Stomach smooth muscle (tissue), 2 donors: Measurements from ENCODE around the gene SLC6A2.

Experiments
- H3K27ac ChIP-seq: one replicate; pipeline ENCODE4 v1.7.0; 2013; ENCODE audit warnings: mild to moderate bottlenecking, low read length, inconsistent platforms
- H3K27me3 ChIP-seq, 2 donors: one replicate each; pipeline ENCODE4 v1.7.0; 2013; ENCODE audit warnings: low read length in 2 of 2; ENCODE audit not compliant: insufficient read depth in 2 of 2, control insufficient read depth in 1 of 2
- H3K36me3 ChIP-seq, 2 donors: one replicate each; pipeline ENCODE4 v1.7.0; 2013; ENCODE audit warnings: low read length in 2 of 2; ENCODE audit not compliant: control insufficient read depth in 2 of 2, insufficient read depth in 2 of 2
- H3K4me1 ChIP-seq: one replicate; pipeline ENCODE4 v1.7.0; 2013; ENCODE audit warnings: low read length; ENCODE audit not compliant: control insufficient read depth, insufficient read depth
- H3K4me3 ChIP-seq, 2 donors: one replicate each; pipeline ENCODE4 v1.7.0; 2013; ENCODE audit warnings: low read length in 2 of 2
- H3K9ac ChIP-seq, 2 donors: one replicate each; pipeline ENCODE4 v1.7.0; 2013; ENCODE audit warnings: low read length in 2 of 2, mild to moderate bottlenecking in 1 of 2
- H3K9me3 ChIP-seq, 2 donors: one replicate each; pipeline ENCODE4 v1.7.0; 2013; ENCODE audit warnings: low read length in 2 of 2; ENCODE audit not compliant: control insufficient read depth in 2 of 2
- donor health status: healthy.
- donor health status: Pancreatic carcinoma.

SLC6A2 gene

DNA sequence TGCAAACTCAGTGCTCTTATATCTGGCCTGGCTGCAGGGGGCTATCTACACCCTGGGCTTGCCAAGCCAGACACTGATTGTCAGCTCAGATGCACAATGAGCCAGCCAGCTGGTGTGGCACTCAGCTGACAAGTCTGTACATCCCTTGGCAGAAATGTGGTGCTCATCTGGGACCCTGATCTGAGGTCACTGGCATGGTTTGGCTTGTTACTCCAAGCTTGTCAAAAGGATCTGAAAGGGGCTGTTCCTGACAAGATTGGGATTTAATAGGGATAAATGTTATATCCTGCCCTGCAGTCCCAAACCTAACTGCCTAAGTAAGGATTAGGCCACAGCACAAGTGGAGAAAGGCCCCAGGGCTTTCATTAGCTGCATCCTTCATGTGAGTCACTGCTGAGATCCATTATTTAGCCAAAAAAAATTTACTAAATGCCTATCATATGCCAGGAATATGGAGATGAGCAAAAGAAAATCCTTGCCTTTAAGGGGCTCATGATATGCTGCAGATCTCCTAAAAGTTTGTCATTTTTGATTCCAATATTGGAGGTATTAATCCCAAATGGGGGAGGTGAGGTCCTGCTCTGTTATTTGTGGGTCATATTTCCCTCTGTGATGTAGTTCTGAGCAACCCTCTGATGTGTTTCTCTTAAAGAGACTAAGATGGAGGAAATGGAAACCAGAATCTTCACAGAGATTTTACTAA, 6.3 kb downstream of the SLC6A2 start:
- no peak overlapping the region for H3K9ac ChIP-seq
- no peak overlapping the region for H3K4me3 ChIP-seq
- H3K27me3 ChIP-seq = peaks cover under 1 to 4% of the 10 kb centered on the region in 2 donors
- H3K9me3 ChIP-seq = peaks cover 0 to 2% of the 10 kb centered on the region in 2 donors
- no peak overlapping the region for H3K27ac ChIP-seq
- no peaks in the 10 kb centered on the region for H3K36me3 ChIP-seq
- peaks cover 4% of the 10 kb centered on the region for H3K4me1 ChIP-seq

DNA sequence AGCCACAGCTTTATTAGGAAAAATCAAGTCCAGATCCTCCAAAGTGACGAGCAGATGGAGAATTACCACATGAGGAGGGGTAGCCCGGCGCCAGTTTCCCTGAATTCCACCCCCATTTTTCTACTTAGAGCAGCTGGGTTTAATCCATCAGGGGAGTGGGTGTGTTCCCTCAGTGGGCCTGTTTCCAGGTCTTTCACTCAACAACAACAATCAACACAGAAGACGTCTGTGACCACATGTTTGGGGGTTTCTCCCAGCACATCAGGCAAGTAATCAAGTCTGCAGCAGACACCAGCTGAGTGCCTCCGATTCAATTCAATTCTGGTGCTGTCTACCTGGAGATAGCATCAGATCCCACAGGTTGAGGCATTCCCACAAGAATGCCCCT, 6.8 kb downstream of the SLC6A2 start:
- Histone ChIP-seq H3K27ac (no peak overlapping the region), H3K36me3 (no peaks in the 10 kb centered on the region), H3K27me3 (peaks cover 0 to 2% of the 10 kb centered on the region in 2 donors), H3K4me3 (no peak overlapping the region), H3K9ac (no peak overlapping the region), H3K4me1 (peaks cover 3% of the 10 kb centered on the region), H3K9me3 (peaks cover 0 to 2% of the 10 kb centered on the region in 2 donors)

DNA sequence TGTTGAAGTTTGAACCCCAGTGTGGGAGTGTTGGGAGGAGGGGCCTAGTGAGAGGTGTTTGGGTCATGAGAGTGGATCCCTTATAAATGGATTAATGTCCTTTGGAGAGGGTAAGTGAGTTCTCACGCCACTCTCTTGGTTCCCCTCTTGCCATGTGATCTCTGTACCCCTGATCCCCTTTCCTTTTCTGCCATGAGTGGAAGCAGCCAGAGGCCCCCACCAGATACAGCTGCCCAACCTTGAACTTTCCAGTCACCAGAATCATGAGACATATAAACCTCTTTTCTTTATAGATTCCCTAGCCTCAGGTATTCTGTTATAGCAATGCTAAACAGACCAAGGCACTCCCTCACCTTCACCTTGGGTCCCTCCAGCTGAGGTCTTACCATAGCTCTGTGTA, 7.4 kb downstream of the SLC6A2 start:
- H3K27ac ChIP-seq = no peak overlapping the region
- H3K4me1 ChIP-seq = peaks cover 3% of the 10 kb centered on the region
- no peak overlapping the region for H3K9ac ChIP-seq
- H3K36me3 ChIP-seq = no peaks in the 10 kb centered on the region
- H3K27me3 ChIP-seq = peaks cover 0 to 2% of the 10 kb centered on the region in 2 donors
- no peak overlapping the region for H3K4me3 ChIP-seq
- peaks cover 0 to 2% of the 10 kb centered on the region in 2 donors for H3K9me3 ChIP-seq

DNA sequence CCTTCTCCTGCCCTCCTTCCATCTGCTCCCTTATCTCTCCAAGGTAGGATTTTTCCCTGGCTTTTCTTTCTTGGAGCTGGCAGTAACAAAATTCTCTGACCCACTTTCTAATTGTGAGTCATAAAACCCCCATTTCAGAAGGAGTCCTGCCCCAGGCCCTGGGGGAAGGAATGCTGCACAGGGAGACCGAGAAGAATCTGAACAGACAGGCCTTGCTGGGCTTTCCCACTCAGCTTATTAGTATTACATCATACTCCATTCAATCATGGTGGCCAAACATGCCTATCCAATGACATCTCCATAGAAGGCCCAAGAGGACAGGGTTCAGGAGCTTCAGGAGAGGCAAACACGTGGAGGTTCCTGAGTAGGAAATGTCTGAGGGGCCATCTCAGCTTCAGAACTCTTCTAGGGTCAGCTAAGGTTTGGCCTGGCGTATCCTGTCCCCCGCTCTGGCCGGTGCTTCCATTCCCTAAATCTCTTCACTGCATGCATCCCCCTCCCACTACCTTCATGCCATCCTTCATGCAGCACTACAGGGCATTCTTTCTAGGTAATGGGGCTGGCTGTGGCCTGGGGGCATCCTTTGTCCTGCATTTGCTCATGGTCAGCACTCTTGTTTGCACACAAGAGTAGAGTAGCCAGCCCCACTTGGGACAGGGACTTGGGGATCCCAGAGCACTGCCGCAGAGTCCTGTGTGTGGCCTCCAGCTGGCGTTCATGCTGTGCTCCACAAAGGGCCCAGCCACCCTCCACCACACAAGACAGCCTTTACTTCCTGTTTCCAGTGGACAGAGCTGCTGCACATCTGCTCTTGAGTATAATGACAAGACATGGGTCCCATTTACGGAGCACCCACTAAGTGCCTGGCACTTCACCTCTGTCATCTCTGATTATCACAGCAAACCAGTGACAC, 8.2 kb downstream of the SLC6A2 start:
- no peak overlapping the region for H3K9ac ChIP-seq

DNA sequence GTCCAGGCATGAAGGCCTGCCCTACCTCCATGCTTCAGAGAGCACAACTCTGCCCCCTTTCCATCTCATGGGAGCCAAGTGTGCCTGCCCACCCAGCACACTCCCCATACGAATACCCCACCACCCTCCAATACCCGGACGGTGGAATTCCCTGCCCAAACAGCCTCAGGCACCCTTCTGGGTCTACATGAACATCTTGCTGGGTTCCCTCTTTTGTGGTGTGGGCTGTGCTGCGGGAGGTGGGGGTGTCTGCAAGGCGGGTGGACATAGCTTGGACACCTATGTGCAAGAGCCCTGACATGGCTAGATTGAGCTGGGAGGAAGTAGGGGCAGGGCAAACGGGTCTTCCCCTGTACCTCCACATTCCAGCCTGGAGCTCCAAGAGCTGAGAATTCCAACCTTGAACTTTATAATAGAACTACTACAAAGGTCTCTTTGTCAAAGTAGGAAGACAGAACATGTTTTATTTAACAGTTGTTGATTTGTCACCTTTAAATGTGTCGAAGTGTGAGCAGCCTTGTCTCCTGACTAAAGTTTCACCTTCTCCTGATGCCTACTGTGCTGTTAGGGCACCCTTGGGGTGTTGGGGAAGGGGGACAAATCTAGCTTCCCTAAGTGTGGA, 9.1 kb downstream of the SLC6A2 start:
- no peaks in the 10 kb centered on the region for H3K36me3 ChIP-seq
- H3K9ac ChIP-seq = no peak overlapping the region
- peaks cover 3% of the 10 kb centered on the region for H3K4me1 ChIP-seq
- H3K4me3 ChIP-seq = no peak overlapping the region
- H3K27me3 ChIP-seq = peaks cover 0 to 2% of the 10 kb centered on the region in 2 donors
- H3K9me3 ChIP-seq = peaks cover 0 to 2% of the 10 kb centered on the region in 2 donors
- no peak overlapping the region for H3K27ac ChIP-seq

More for the DNA sequence above, 8.2 kb downstream of the SLC6A2 start:
- no peaks in the 10 kb centered on the region for H3K36me3 ChIP-seq
- H3K27me3 ChIP-seq = peaks cover 0 to 2% of the 10 kb centered on the region in 2 donors
- peaks cover 0 to 2% of the 10 kb centered on the region in 2 donors for H3K9me3 ChIP-seq
- no peak overlapping the region for H3K4me3 ChIP-seq
- peaks cover 3% of the 10 kb centered on the region for H3K4me1 ChIP-seq
- H3K27ac ChIP-seq = no peak overlapping the region

DNA sequence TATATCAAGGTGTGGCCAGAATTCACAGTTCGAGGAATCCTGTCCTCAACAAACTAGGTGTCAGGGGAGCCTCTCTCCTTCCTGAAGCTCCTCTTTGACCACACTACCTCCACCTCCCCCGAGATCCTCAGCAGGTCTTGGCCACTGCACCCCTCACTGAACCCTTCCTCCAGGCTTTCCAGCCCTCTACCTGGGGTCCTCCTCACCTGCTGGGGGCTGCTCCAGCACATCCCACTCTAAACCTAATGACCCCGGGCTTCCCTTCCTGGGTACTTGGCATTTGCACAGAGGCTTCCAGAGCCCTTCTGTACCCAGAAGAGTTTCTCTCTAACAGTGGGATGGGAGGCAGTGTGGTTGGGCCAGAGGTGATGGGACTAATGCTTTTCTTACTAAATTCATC, 9.7 kb downstream of the SLC6A2 start:
- H3K27me3 ChIP-seq = peaks cover 0 to 2% of the 10 kb centered on the region in 2 donors
- peaks cover 3% of the 10 kb centered on the region for H3K4me1 ChIP-seq
- no peak overlapping the region for H3K27ac ChIP-seq
- H3K9ac ChIP-seq = no peak overlapping the region
- no peak overlapping the region for H3K4me3 ChIP-seq
- peaks cover 0 to 2% of the 10 kb centered on the region in 2 donors for H3K9me3 ChIP-seq
- no peaks in the 10 kb centered on the region for H3K36me3 ChIP-seq

DNA sequence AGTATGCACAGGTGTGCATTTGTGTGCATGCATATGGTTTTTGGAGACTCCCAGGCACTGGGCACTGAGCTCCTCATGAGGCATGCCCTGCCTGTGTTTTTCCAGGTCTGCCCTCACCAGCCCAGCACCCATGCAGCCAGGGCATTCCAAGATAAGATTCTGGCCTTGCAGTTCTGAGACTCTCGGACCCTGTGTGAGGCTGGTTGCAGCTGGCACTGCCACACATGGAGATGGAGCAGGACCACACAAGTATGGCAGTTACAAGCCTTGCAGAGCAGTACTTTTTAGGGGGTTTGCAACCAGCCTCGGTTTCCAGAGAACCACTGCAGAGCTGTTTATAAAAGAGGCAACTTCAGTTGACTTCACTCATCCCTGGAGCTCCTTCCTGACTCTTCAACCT, 10.2 kb downstream of the SLC6A2 start:
- Histone ChIP-seq H3K27me3 (peaks cover 0 to 2% of the 10 kb centered on the region in 2 donors), H3K27ac (no peak overlapping the region), H3K9ac (no peak overlapping the region), H3K9me3 (peaks cover 0 to 2% of the 10 kb centered on the region in 2 donors), H3K36me3 (no peaks in the 10 kb centered on the region), H3K4me3 (no peak overlapping the region), H3K4me1 (peaks cover 3% of the 10 kb centered on the region)

DNA sequence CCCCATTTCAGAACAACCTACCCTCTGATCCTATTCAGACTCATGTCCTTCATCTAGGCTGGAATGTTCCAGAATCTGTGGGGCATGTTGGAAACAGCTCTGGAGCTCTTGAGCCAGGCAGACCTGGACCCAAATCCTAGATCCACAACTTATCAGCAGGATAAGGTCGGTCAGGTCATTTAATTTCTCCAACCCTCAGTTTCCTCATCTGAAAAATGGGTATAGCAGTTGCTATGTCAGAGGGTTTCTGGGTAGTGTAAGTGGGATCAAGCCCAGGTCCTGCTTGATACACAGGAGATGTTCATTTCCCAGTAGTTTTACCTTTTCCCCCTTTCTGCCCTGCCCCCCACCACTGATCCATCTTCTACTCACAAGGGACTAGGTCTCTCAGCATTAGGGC, 12.0 kb downstream of the SLC6A2 start:
- Histone ChIP-seq H3K9ac (no peak overlapping the region), H3K9me3 (peaks cover 0 to 2% of the 10 kb centered on the region in 2 donors), H3K4me1 (peaks cover 3% of the 10 kb centered on the region), H3K27me3 (peaks cover 0 to 2% of the 10 kb centered on the region in 2 donors), H3K4me3 (no peak overlapping the region), H3K36me3 (no peaks in the 10 kb centered on the region), H3K27ac (no peak overlapping the region)

DNA sequence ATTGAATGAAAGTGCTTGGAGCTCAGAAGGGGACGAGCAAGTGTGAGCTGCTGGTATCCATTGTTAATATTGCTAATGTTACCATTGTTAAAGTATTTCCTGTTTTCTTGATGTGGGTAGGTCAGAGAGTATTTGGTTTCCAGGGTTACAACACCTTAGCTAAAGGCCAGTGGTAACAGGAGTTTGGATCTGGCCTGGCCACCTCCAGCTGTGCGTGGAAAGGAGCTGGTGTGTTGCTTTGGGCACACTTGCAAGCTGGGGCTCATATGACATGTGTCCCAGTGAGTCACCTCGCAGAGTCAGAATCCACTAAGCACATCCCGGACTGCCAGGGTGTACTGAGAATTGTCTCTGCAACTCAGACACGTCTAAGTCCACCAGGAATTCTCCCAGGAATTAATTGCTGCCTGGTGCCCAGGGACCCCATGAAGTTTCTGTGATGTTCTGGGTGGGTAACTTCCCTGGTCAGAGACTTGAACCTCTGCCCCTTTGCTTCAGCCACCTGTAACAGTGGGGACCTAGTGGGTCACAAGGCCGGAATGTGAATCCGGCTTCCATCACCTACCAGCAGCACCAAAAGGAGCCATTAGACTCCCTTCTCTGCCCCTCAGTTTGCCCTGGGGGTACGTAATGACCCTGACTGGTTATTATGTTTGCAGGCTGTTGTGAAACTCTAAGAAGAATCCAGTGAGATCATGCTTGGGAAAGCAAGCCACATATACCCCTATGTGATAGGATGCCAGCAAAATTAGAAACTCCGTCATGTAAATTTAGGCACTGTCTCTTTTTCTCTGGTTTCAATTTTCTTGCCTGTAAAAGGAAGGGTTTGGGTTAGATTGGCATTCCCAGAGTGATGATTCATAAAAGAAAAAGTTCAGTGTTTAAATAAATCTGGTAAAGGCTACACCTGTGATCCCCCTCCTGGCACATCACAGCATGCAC, 12.8 kb downstream of the SLC6A2 start:
- H3K27ac ChIP-seq = no peak overlapping the region
- H3K9ac ChIP-seq = no peak overlapping the region
- H3K9me3 ChIP-seq = no peaks in the 10 kb centered on the region
- H3K4me3 ChIP-seq = no peak overlapping the region
- peaks cover 3% of the 10 kb centered on the region for H3K4me1 ChIP-seq
- peaks cover 0 to 2% of the 10 kb centered on the region in 2 donors for H3K27me3 ChIP-seq
- no peaks in the 10 kb centered on the region for H3K36me3 ChIP-seq
